HEK293 (cell line): ENCODE measurements around the gene MYO1G.

Experiments
- CTCF ChIA-PET: fragments of 350-600 bp; formaldehyde crosslinking; extraction: SDS; loops from one replicate; lab custom pipeline; 2021; ENCODE audit warnings: antibody characterized with exemption; lab: Yijun Ruan, JAX
- POLR2A ChIA-PET: fragments of 300-600 bp; formaldehyde crosslinking; extraction: SDS; loops from one replicate; lab custom pipeline; 2020; ENCODE audit warnings: antibody characterized with exemption, inconsistent platforms; lab: Yijun Ruan, JAX
- H3K27ac ChIP-seq: fragments of 200-500 bp; sonication (Bioruptor generic); 2 replicates; pipeline ENCODE4 v1.5.1; 2014; ENCODE audit warnings: low read depth, low read length, control low read depth, inconsistent platforms; ENCODE audit errors: extremely low read depth
- H3K36me3 ChIP-seq, 2 experiments: fragments of 200-500 bp in 1 of 2; sonication (Bioruptor generic) in 1 of 2; 1 replicate in 1 of 2; 2 replicates in 1 of 2; pipeline ENCODE4 v1.5.1; 2014 to 2017; ENCODE audit warnings: inconsistent platforms in 2 of 2, low read length in 2 of 2; ENCODE audit not compliant: control insufficient read depth in 2 of 2, insufficient read depth in 1 of 2
- H3K4me1 ChIP-seq: fragments of 200-500 bp; sonication (Bioruptor generic); 2 replicates; pipeline ENCODE4 v1.5.1; 2014; ENCODE audit warnings: mild to moderate bottlenecking, low read length, inconsistent platforms; ENCODE audit not compliant: control insufficient read depth, insufficient read depth
- H3K4me3 ChIP-seq: 2 replicates; pipeline ENCODE4 v1.5.1; 2011; ENCODE audit warnings: low read depth, mild to moderate bottlenecking, control low read depth, low read length, moderate library complexity
- H3K9me3 ChIP-seq: fragments of 200-500 bp; sonication (Bioruptor generic); 2 replicates; pipeline ENCODE4 v1.5.1; 2014; ENCODE audit warnings: low read depth, low read length, inconsistent platforms; ENCODE audit not compliant: control insufficient read depth, insufficient read depth
- SP7 ChIP-seq: fragments of 450-650 bp; formaldehyde crosslinking; IDR thresholded peaks from 2 replicates; pipeline ENCODE4 v1.5.1; 2016; ENCODE audit warnings: missing biosample characterization, missing genetic modification characterization
- WT1 ChIP-seq: fragments of 450-650 bp; formaldehyde crosslinking; IDR thresholded peaks from 2 replicates; pipeline ENCODE4 v1.5.1; 2016; ENCODE audit warnings: missing biosample characterization, missing genetic modification characterization
- ZNF10 ChIP-seq: fragments of 450-650 bp; formaldehyde crosslinking; IDR thresholded peaks from 2 replicates; pipeline ENCODE4 v1.5.1; 2017; ENCODE audit warnings: missing biosample characterization, missing genetic modification characterization
- ZNF184 ChIP-seq: fragments of 450-650 bp; IDR thresholded peaks from 2 replicates; pipeline ENCODE4 v1.5.1; 2018; ENCODE audit warnings: missing biosample characterization, mild to moderate bottlenecking, missing genetic modification characterization
- ZNF211 ChIP-seq: fragments of 450-650 bp; formaldehyde crosslinking; IDR thresholded peaks from 2 replicates; pipeline ENCODE4 v1.5.1; 2016; ENCODE audit warnings: low read depth, missing biosample characterization, missing genetic modification characterization
- ZNF24 ChIP-seq: fragments of 450-650 bp; formaldehyde crosslinking; IDR thresholded peaks from 2 replicates; pipeline ENCODE4 v1.5.1; 2016; ENCODE audit warnings: missing biosample characterization, missing genetic modification characterization
- ZNF37A ChIP-seq: fragments of 450-650 bp; IDR thresholded peaks from 2 replicates; pipeline ENCODE4 v1.5.1; 2018; ENCODE audit warnings: missing biosample characterization, missing genetic modification characterization
- ZNF501 ChIP-seq: fragments of 450-650 bp; formaldehyde crosslinking; IDR thresholded peaks from 2 replicates; pipeline ENCODE4 v1.5.1; 2016; ENCODE audit warnings: missing biosample characterization, missing genetic modification characterization
- ZNF548 ChIP-seq: fragments of 450-650 bp; formaldehyde crosslinking; IDR thresholded peaks from 2 replicates; pipeline ENCODE4 v1.5.1; 2016; ENCODE audit warnings: missing biosample characterization, missing genetic modification characterization
- ZNF549 ChIP-seq: fragments of 450-650 bp; IDR thresholded peaks from 2 replicates; pipeline ENCODE4 v1.5.1; 2018; ENCODE audit warnings: missing biosample characterization, missing genetic modification characterization, mild to moderate bottlenecking, inconsistent platforms, moderate library complexity
- ZNF623 ChIP-seq: fragments of 450-650 bp; formaldehyde crosslinking; IDR thresholded peaks from 2 replicates; pipeline ENCODE4 v1.5.1; 2016; ENCODE audit warnings: missing biosample characterization, missing genetic modification characterization
- ZNF670 ChIP-seq: fragments of 450-650 bp; formaldehyde crosslinking; IDR thresholded peaks from 2 replicates; pipeline ENCODE4 v1.5.1; 2016; ENCODE audit warnings: missing biosample characterization, missing genetic modification characterization, low read depth
- ZNF768 ChIP-seq: fragments of 450-650 bp; formaldehyde crosslinking; IDR thresholded peaks from 2 replicates; pipeline ENCODE4 v1.5.1; 2018; ENCODE audit warnings: missing biosample characterization, mild to moderate bottlenecking, missing genetic modification characterization
- ZNF776 ChIP-seq: fragments of 450-650 bp; formaldehyde crosslinking; IDR thresholded peaks from 2 replicates; pipeline ENCODE4 v1.5.0; 2017; ENCODE audit warnings: missing biosample characterization, missing genetic modification characterization, borderline replicate concordance
- ZNF777 ChIP-seq: fragments of 450-650 bp; formaldehyde crosslinking; IDR thresholded peaks from 2 replicates; pipeline ENCODE4 v1.5.1; 2017; ENCODE audit warnings: missing biosample characterization, missing genetic modification characterization, borderline replicate concordance
- ZNF791 ChIP-seq: fragments of 450-650 bp; formaldehyde crosslinking; IDR thresholded peaks from 2 replicates; pipeline ENCODE4 v1.5.1; 2016; ENCODE audit warnings: missing biosample characterization, missing genetic modification characterization
- TF ChIP-seq, protein P1 (sequence below): fragments of 450-650 bp; formaldehyde crosslinking; IDR thresholded peaks from 2 replicates; pipeline ENCODE4 v1.5.1; 2016; ENCODE audit warnings: missing biosample characterization, missing genetic modification characterization, borderline replicate concordance
- TF ChIP-seq, protein P2 (sequence below): fragments of 450-650 bp; formaldehyde crosslinking; IDR thresholded peaks from 2 replicates; pipeline ENCODE4 v1.5.1; 2016; ENCODE audit warnings: missing biosample characterization, missing genetic modification characterization
- TF ChIP-seq, protein P3 (sequence below): fragments of 450-650 bp; formaldehyde crosslinking; IDR thresholded peaks from 2 replicates; pipeline ENCODE4 v1.5.1; 2017; ENCODE audit warnings: missing biosample characterization, mild to moderate bottlenecking, missing genetic modification characterization, moderate library complexity
- TF ChIP-seq, protein P4 (sequence below): fragments of 450-650 bp; formaldehyde crosslinking; IDR thresholded peaks from 2 replicates; pipeline ENCODE4 v1.5.1; 2016; ENCODE audit warnings: missing biosample characterization, missing genetic modification characterization
- TF ChIP-seq, protein P5 (sequence below): fragments of 450-650 bp; formaldehyde crosslinking; IDR thresholded peaks from 2 replicates; pipeline ENCODE4 v1.5.1; 2016; ENCODE audit warnings: missing biosample characterization, missing genetic modification characterization
- TF ChIP-seq, protein P6 (sequence below): fragments of 450-650 bp; formaldehyde crosslinking; IDR thresholded peaks from 2 replicates; pipeline ENCODE4 v1.5.1; 2016; ENCODE audit warnings: missing biosample characterization, missing genetic modification characterization

MYO1G gene

DNA sequence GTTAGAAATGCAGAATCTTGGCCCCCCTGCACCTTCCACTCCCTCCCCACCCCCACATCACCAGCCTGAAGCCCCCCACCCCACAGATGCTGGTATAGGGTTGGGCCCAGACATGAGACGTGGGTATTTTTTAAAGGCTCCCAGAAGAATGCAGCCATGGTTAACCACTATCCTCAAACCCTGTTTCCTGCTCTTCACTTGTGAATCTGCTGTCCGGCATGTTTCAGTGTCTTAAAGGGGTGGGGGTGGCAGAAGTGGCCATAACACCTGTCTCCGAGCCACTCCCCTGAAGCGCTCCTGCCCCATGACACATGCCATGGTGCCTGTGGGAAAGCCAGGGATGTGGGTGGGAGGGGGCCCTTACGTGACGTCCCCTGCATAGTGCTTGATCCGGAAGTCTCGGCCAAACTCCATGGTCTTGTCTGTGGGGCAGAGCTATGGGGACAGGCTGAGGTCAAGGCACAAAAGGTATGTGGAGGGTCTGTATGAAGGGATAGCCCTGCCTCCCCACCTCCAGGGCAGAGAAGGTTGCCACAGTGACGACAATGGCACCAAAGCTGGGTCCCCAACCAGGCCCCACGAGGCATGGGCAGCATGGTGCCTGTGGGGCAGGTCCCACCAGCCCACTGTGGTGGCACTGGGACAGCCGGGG is 9.6 kb downstream of the MYO1G start (continued):
- TF ChIP-seq, protein P1, sequence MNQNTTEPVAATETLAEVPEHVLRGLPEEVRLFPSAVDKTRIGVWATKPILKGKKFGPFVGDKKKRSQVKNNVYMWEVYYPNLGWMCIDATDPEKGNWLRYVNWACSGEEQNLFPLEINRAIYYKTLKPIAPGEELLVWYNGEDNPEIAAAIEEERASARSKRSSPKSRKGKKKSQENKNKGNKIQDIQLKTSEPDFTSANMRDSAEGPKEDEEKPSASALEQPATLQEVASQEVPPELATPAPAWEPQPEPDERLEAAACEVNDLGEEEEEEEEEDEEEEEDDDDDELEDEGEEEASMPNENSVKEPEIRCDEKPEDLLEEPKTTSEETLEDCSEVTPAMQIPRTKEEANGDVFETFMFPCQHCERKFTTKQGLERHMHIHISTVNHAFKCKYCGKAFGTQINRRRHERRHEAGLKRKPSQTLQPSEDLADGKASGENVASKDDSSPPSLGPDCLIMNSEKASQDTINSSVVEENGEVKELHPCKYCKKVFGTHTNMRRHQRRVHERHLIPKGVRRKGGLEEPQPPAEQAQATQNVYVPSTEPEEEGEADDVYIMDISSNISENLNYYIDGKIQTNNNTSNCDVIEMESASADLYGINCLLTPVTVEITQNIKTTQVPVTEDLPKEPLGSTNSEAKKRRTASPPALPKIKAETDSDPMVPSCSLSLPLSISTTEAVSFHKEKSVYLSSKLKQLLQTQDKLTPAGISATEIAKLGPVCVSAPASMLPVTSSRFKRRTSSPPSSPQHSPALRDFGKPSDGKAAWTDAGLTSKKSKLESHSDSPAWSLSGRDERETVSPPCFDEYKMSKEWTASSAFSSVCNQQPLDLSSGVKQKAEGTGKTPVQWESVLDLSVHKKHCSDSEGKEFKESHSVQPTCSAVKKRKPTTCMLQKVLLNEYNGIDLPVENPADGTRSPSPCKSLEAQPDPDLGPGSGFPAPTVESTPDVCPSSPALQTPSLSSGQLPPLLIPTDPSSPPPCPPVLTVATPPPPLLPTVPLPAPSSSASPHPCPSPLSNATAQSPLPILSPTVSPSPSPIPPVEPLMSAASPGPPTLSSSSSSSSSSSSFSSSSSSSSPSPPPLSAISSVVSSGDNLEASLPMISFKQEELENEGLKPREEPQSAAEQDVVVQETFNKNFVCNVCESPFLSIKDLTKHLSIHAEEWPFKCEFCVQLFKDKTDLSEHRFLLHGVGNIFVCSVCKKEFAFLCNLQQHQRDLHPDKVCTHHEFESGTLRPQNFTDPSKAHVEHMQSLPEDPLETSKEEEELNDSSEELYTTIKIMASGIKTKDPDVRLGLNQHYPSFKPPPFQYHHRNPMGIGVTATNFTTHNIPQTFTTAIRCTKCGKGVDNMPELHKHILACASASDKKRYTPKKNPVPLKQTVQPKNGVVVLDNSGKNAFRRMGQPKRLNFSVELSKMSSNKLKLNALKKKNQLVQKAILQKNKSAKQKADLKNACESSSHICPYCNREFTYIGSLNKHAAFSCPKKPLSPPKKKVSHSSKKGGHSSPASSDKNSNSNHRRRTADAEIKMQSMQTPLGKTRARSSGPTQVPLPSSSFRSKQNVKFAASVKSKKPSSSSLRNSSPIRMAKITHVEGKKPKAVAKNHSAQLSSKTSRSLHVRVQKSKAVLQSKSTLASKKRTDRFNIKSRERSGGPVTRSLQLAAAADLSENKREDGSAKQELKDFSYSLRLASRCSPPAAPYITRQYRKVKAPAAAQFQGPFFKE = no peak
- TF ChIP-seq ZNF670 (tag by site-specific recombination) = no peak
- TF ChIP-seq ZNF777 (tag by site-specific recombination) = no peak
- TF ChIP-seq ZNF211 = no peak
- TF ChIP-seq ZNF501 (tag by site-specific recombination) = no peak
- no peak for TF ChIP-seq ZNF776 (tag by site-specific recombination)
- no peak for TF ChIP-seq ZNF10 (tag by site-specific recombination)
- TF ChIP-seq ZNF548 (tag by site-specific recombination) = no peak
- no peak for TF ChIP-seq ZNF549 (tag by site-specific recombination)
- TF ChIP-seq, protein P2, sequence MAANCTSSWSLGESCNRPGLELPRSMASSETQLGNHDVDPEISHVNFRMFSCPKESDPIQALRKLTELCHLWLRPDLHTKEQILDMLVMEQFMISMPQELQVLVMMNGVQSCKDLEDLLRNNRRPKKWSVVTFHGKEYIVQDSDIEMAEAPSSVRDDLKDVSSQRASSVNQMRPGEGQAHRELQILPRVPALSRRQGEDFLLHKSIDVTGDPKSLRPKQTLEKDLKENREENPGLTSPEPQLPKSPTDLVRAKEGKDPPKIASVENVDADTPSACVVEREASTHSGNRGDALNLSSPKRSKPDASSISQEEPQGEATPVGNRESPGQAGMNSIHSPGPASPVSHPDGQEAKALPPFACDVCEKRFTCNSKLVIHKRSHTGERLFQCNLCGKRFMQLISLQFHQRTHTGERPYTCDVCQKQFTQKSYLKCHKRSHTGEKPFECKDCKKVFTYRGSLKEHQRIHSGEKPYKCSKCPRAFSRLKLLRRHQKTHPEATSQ (tag by site-specific recombination) = no peak
- TF ChIP-seq, protein P3, sequence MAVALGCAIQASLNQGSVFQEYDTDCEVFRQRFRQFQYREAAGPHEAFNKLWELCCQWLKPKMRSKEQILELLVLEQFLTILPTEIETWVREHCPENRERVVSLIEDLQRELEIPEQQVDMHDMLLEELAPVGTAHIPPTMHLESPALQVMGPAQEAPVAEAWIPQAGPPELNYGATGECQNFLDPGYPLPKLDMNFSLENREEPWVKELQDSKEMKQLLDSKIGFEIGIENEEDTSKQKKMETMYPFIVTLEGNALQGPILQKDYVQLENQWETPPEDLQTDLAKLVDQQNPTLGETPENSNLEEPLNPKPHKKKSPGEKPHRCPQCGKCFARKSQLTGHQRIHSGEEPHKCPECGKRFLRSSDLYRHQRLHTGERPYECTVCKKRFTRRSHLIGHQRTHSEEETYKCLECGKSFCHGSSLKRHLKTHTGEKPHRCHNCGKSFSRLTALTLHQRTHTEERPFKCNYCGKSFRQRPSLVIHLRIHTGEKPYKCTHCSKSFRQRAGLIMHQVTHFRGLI (tag by site-specific recombination) = no peak

DNA sequence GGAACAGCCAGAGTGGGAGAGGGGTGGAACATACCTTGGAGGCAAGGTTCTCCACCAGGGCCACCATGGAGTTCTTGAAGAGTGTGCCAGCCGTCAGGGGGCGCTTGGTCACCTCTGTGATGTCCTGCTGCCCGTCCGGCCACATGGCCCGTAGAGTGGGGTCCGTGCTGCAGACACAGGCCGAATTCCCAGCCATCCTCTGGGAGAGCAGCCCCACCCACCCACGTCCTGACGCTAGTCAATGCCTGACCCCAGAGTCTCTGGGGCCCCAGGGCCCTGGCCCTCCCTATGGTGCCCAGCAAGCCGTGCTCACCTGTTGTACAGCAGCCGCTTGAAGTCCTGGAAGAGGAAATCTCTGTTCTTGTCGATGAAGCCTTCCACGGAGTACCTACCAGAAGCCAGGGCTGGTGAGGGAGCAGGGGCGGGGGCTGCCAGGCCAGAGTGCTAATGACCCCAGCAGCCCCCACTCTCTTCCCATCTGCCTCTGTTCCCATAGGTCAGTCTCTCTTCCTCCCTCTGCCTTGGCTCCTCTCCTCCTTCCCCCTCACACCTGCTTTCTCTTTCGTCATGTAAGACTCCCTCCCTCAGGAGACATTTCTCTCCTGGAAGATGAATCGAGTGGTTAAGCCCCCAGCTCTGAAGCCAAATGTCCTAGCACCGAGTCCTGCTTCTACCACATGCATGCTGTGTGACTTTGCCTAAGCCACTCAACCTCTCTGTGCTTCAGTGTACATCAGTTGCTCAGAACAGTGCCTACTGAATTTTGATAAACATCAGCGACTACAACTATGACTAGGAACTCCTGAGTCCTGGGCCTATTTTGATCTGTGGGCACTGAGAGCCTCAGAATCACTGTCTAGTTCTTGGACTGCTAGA is 11.0 kb downstream of the MYO1G start:
- ChIA-PET POLR2A (no interaction called here), CTCF (no interaction called here)
- no peak overlapping the region for H3K27ac ChIP-seq
- H3K36me3 ChIP-seq = no peaks in the 10 kb centered on the region
- no peak overlapping the region for H3K4me3 ChIP-seq
- no peaks in the 10 kb centered on the region for H3K4me1 ChIP-seq
- H3K9me3 ChIP-seq = no peaks in the 10 kb centered on the region
- TF ChIP-seq WT1 (tag by site-specific recombination) = no peak
- TF ChIP-seq ZNF791 (tag by site-specific recombination) = no peak
- TF ChIP-seq ZNF37A = no peak
- TF ChIP-seq ZNF768 (tag by site-specific recombination) = peak; percentile 90
- TF ChIP-seq, protein P4, sequence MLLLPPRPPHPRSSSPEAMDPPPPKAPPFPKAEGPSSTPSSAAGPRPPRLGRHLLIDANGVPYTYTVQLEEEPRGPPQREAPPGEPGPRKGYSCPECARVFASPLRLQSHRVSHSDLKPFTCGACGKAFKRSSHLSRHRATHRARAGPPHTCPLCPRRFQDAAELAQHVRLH (tag by site-specific recombination) = 0 out of 2 replicates have a peak, but pooled peaks have one; percentile 28
- no peak for TF ChIP-seq ZNF623 (tag by site-specific recombination)
- no peak for TF ChIP-seq ZNF184
- TF ChIP-seq, protein P5, sequence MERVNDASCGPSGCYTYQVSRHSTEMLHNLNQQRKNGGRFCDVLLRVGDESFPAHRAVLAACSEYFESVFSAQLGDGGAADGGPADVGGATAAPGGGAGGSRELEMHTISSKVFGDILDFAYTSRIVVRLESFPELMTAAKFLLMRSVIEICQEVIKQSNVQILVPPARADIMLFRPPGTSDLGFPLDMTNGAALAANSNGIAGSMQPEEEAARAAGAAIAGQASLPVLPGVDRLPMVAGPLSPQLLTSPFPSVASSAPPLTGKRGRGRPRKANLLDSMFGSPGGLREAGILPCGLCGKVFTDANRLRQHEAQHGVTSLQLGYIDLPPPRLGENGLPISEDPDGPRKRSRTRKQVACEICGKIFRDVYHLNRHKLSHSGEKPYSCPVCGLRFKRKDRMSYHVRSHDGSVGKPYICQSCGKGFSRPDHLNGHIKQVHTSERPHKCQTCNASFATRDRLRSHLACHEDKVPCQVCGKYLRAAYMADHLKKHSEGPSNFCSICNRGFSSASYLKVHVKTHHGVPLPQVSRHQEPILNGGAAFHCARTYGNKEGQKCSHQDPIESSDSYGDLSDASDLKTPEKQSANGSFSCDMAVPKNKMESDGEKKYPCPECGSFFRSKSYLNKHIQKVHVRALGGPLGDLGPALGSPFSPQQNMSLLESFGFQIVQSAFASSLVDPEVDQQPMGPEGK (tag by site-specific recombination) = no peak
- TF ChIP-seq ZNF24 = no peak
- no peak for TF ChIP-seq SP7 (tag by site-specific recombination)
- TF ChIP-seq, protein P6, sequence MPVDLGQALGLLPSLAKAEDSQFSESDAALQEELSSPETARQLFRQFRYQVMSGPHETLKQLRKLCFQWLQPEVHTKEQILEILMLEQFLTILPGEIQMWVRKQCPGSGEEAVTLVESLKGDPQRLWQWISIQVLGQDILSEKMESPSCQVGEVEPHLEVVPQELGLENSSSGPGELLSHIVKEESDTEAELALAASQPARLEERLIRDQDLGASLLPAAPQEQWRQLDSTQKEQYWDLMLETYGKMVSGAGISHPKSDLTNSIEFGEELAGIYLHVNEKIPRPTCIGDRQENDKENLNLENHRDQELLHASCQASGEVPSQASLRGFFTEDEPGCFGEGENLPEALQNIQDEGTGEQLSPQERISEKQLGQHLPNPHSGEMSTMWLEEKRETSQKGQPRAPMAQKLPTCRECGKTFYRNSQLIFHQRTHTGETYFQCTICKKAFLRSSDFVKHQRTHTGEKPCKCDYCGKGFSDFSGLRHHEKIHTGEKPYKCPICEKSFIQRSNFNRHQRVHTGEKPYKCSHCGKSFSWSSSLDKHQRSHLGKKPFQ = no peak
